ENCODE measurements around the gene F5.

DNA sequence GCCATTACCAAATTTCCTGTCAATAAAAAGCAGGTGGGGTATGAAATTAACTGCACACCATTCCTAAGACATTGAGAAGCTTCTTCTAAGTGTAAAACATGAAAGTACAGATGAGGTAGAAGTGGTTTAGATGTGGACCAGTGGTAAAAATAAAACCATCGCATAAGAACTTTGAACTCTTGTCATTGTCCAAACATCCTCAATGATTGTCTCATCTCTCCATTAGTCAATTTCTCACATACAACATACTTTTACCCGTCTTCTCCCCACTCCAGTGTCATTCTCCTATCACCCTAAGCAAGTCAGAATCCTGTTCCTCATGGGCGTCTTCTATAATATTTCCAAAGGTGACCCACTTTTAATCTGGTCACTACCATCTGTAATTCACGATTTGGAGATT lies 76.2 kb downstream of the F5 start:
- no peak for TF ChIP-seq ZFX (CRISPR knock-in tag; IDR thresholded peaks at IDR 0.05)
- no peak for TF ChIP-seq ZNF785 (CRISPR knock-in tag; IDR thresholded peaks at IDR 0.05)
